Measurements from ENCODE around the gene TRIM52. TPM values are rescaled to one million over a fixed set of nuclear protein-coding genes. Genes with fewer than 3 reads are reported as not detected.
A peak's percentile ranks its signal among the peaks of the same experiment; 100 is the strongest.

Gene TRIM52
- total and polyA plus RNA-seq, 2 of the 13 experiments (the other 11 are each of a cell fraction or from before 2014, with no cell fraction given) = 7.2 to 11.6 TPM

GRCh38 chr5:181261320-181262049 is 542 bp upstream of the TRIM52 start (continued):
- TF ChIP-seq ZNF543 (CRISPR knock-in tag; IDR thresholded peaks at IDR 0.05) (peak; percentile 54; the same call in 1 of the 2 replicates), HOXA9 (CRISPR knock-in tag; IDR thresholded peaks at IDR 0.05; ENCODE audit: borderline replicate concordance) (0 out of 2 replicates have a peak, but pooled peaks have one; percentile 51), KLF6 (CRISPR knock-in tag; IDR thresholded peaks at IDR 0.05) (no peak; the same call in 1 of the 2 replicates), NFYB (CRISPR knock-in tag; IDR thresholded peaks at IDR 0.05) (peak; percentile 10; the same call in 1 of the 2 replicates), MLLT10 (CRISPR knock-in tag; IDR thresholded peaks at IDR 0.05) (no peak), HNF1B (CRISPR knock-in tag; IDR thresholded peaks at IDR 0.05) (peak; percentile 39; the same call in 1 of the 2 replicates), GATA4 (IDR thresholded peaks at IDR 0.05; ENCODE audit: borderline replicate concordance, low read depth) (no peak), SUZ12 (IDR thresholded peaks at IDR 0.05; ENCODE audit: low read depth, low read length) (no peak), ZNF644 (CRISPR knock-in tag; IDR thresholded peaks at IDR 0.05; ENCODE audit: low read depth) (no peak), ZNF740 (CRISPR knock-in tag; IDR thresholded peaks at IDR 0.05) (peak; percentile 40), EHMT2 (IDR thresholded peaks at IDR 0.05; ENCODE audit: borderline replicate concordance, low read depth, low read length) (no peak), ZNF670 (CRISPR knock-in tag; IDR thresholded peaks at IDR 0.05; ENCODE audit: borderline replicate concordance) (peak; percentile 66; the same call in 1 of the 2 replicates), ZMYM3 (CRISPR knock-in tag; IDR thresholded peaks at IDR 0.05) (no peak), ZNF646 (CRISPR knock-in tag; IDR thresholded peaks at IDR 0.05) (peak; percentile 34; the same call in 1 of the 2 replicates), PAWR (CRISPR knock-in tag; IDR thresholded peaks at IDR 0.05; ENCODE audit: borderline replicate concordance) (no peak), SAFB2 (CRISPR knock-in tag; IDR thresholded peaks at IDR 0.05; ENCODE audit: borderline replicate concordance, low read depth) (peak; percentile 62), DR1 (CRISPR knock-in tag; IDR thresholded peaks at IDR 0.05) (peak; percentile 34; the same call in 1 of the 2 replicates), ZBTB26 (CRISPR knock-in tag; IDR thresholded peaks at IDR 0.05; ENCODE audit: borderline replicate concordance) (no peak), ZBTB7A (CRISPR knock-in tag; IDR thresholded peaks at IDR 0.05) (peak; percentile 45; the same call in 1 of the 2 replicates)

Measured in HepG2 (cell line).